ENCODE data around the gene GDI2.

GRCh38 chr10:5818048-5818331 lies 4.8 kb upstream of the GDI2 start:
- TF ChIP-seq POLR2AphosphoS5 (IDR thresholded peaks at IDR 0.05; ENCODE audit: borderline replicate concordance, low read depth, low read length), result no peak
- no peak for TF ChIP-seq EZH2 (IDR thresholded peaks at IDR 0.05)

Data from SK-N-MC (cell line).